Glutamatergic neuron (in vitro differentiated cells): ENCODE results near the gene HDAC4. TPM values are rescaled to one million over a fixed set of nuclear protein-coding genes. Genes with fewer than 3 reads are reported as not detected.
A peak's percentile ranks its signal among the peaks of the same experiment; 100 is the strongest.

Experiments used
- DNase-seq: peaks from one replicate; pipeline ENCODE4 v3.0.0; 2022
- H3K27ac Mint-ChIP-seq: one replicate; pipeline ENCODE4 v1.8.0; 2020; ENCODE audit warnings: mild to moderate bottlenecking, mixed read lengths, inconsistent platforms; ENCODE audit not compliant: unreplicated experiment
- H3K27me3 Mint-ChIP-seq: one replicate; pipeline ENCODE4 v1.8.0; 2020; ENCODE audit warnings: mild to moderate bottlenecking, moderate library complexity, mixed read lengths, inconsistent platforms; ENCODE audit not compliant: unreplicated experiment
- H3K36me3 Mint-ChIP-seq: one replicate; pipeline ENCODE4 v1.8.0; 2020; ENCODE audit warnings: mild to moderate bottlenecking, mixed read lengths, inconsistent platforms; ENCODE audit not compliant: unreplicated experiment
- H3K4me1 Mint-ChIP-seq: one replicate; pipeline ENCODE4 v1.8.0; 2020; ENCODE audit warnings: mild to moderate bottlenecking, low read depth, mixed read lengths, inconsistent platforms; ENCODE audit not compliant: unreplicated experiment
- H3K4me3 Mint-ChIP-seq: one replicate; pipeline ENCODE4 v1.8.0; 2020; ENCODE audit warnings: mild to moderate bottlenecking, mixed read lengths, inconsistent platforms; ENCODE audit not compliant: unreplicated experiment
- H3K9me3 Mint-ChIP-seq: one replicate; pipeline ENCODE4 v1.8.0; 2020; ENCODE audit warnings: mild to moderate bottlenecking, moderate library complexity, mixed read lengths, inconsistent platforms; ENCODE audit not compliant: unreplicated experiment
- total RNA-seq: library from RNA; stranded (reverse); fragmentation: NEBNext Ultra II Directional; extraction: Animal tissue kit (Norgen Biotek cat#: 25700); gene quantifications from one replicate; pipeline ENCODE4 v1.2.1, GENCODE V29; 2021; ENCODE audit not compliant: unreplicated experiment
- TF ChIP-seq, protein P1 (sequence below): fragments of 200-600 bp; sonication (generic); IDR thresholded peaks from one replicate; pipeline ENCODE4 v1.5.0; 2021; ENCODE audit not compliant: partially characterized antibody, unreplicated experiment

The HDAC4 gene
- total RNA-seq, 1 donor from 2014 or later: 90.6 TPM

GRCh38 chr2:239368906-239369552 is 31.8 kb downstream of the HDAC4 start:
- Mint-ChIP-seq H3K4me1 (peaks cover 21% of the 10 kb centered on the region), H3K4me3 (no peak overlapping the region), H3K27me3 (peaks cover 4% of the 10 kb centered on the region), H3K36me3 (no peaks in the 10 kb centered on the region), H3K27ac (no peak overlapping the region), H3K9me3 (no peaks in the 10 kb centered on the region)
- TF ChIP-seq, protein P1, sequence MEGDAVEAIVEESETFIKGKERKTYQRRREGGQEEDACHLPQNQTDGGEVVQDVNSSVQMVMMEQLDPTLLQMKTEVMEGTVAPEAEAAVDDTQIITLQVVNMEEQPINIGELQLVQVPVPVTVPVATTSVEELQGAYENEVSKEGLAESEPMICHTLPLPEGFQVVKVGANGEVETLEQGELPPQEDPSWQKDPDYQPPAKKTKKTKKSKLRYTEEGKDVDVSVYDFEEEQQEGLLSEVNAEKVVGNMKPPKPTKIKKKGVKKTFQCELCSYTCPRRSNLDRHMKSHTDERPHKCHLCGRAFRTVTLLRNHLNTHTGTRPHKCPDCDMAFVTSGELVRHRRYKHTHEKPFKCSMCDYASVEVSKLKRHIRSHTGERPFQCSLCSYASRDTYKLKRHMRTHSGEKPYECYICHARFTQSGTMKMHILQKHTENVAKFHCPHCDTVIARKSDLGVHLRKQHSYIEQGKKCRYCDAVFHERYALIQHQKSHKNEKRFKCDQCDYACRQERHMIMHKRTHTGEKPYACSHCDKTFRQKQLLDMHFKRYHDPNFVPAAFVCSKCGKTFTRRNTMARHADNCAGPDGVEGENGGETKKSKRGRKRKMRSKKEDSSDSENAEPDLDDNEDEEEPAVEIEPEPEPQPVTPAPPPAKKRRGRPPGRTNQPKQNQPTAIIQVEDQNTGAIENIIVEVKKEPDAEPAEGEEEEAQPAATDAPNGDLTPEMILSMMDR: no peak
- no peak for DNase-seq

DNA sequence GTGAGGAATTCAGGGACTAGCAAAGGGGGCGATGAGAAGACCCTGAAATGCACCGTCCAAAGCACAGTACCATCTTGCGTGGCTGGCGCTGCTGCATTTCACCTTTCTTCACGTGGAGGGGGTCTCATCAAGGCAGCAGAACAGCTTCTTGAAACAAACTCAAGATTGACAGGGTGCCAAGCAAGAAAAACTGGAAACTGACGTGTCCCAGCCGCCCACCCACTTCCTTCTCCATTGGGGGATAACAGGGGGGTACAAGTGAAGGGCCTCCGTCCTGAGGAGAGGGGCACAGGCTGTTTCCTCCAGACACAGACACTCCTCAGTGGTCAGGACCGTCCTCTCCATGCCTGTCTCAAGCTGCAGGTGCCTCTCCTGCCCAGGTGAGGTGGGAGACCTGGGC is 32.5 kb downstream of the HDAC4 start:
- no peak for DNase-seq
- Mint-ChIP-seq H3K27ac (no peak overlapping the region), H3K36me3 (no peaks in the 10 kb centered on the region), H3K4me1 (peaks cover 28% of the 10 kb centered on the region), H3K4me3 (no peak overlapping the region), H3K27me3 (peaks cover 4% of the 10 kb centered on the region), H3K9me3 (no peaks in the 10 kb centered on the region)
- TF ChIP-seq, protein P1: no peak

DNA sequence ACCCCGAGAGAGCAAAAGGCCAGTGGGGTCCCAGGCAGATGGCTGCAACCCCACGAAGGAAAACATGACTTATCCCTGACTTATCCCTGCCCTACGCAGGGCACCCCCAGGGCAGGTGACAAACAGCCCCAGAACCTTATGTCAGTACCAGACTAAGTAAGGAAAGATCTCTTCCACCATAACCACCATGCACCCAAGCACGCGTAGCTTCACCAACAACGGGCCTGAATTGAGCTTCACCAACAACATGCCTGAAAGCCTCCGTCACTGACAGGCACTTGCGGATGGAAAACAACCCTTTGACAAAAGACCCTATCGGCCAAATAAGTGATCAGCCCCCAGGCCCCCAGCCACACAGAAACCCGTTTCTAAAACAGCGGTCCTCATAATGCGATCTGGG is 34.1 kb downstream of the HDAC4 start:
- peaks cover 4% of the 10 kb centered on the region for H3K27me3 Mint-ChIP-seq
- no peaks in the 10 kb centered on the region for H3K9me3 Mint-ChIP-seq
- H3K27ac Mint-ChIP-seq: peak overlapping the region; percentile 31
- DNase-seq: no peak
- TF ChIP-seq, protein P1: no peak
- no peaks in the 10 kb centered on the region for H3K36me3 Mint-ChIP-seq
- H3K4me1 Mint-ChIP-seq: peaks cover 41% of the 10 kb centered on the region
- no peak overlapping the region for H3K4me3 Mint-ChIP-seq

DNA sequence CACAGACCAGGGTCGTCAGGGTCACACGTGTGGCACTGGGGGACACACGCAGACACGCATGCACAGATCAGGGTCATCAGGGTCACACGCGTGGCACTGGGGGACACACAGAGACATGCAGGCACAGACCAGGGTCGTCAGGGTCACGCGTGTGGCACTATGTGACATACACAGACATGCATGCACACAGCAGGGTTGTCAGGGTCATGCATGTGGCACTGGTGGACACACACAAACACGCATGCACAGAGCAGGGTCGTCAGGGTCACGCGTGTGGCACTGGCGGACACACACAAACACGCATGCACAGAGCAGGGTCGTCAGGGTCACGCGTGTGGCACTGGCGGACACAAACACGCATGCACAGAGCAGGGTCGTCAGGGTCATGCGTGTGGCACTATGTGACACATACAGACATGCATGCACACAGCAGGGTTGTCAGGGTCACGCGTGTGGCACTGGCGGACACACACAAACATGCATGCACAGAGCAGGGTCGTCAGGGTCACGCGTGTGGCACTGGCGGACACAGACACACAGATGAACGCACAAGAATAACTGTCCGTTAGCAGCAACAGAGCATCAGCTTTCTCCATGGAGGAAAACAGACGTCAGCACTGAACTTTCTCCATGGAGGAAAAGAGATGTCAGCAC is 34.9 kb downstream of the HDAC4 start:
- TF ChIP-seq, protein P1: no peak
- peaks cover 47% of the 10 kb centered on the region for H3K4me1 Mint-ChIP-seq
- H3K9me3 Mint-ChIP-seq: peaks cover under 1% of the 10 kb centered on the region
- peak overlapping the region; percentile 40 for H3K27ac Mint-ChIP-seq
- H3K36me3 Mint-ChIP-seq: no peaks in the 10 kb centered on the region
- H3K4me3 Mint-ChIP-seq: no peak overlapping the region
- peaks cover 4% of the 10 kb centered on the region for H3K27me3 Mint-ChIP-seq
- no peak for DNase-seq

- H3K36me3 Mint-ChIP-seq: no peaks in the 10 kb centered on the region
- H3K27ac Mint-ChIP-seq: peak overlapping the region; percentile 40
- DNase-seq: no peak
Measured at GRCh38 chr2:239365071-239365781, 35.6 kb downstream of the HDAC4 start.

More at GRCh38 chr2:239365071-239365781, 35.6 kb downstream of the HDAC4 start:
- Mint-ChIP-seq H3K4me1 (peaks cover 49% of the 10 kb centered on the region), H3K4me3 (no peak overlapping the region), H3K27me3 (peaks cover 4% of the 10 kb centered on the region), H3K9me3 (peaks cover 2% of the 10 kb centered on the region)
- TF ChIP-seq, protein P1: no peak
